Mesendoderm (in vitro differentiated cells): ENCODE measurements around the gene FBXW10. TPM values are rescaled to one million over a fixed set of nuclear protein-coding genes. Genes with fewer than 3 reads are reported as not detected.

Experiments used
- small RNA-seq: library from polyadenylated mRNA; stranded (forward); fragments of <200 nt; extraction: miRNeasy Mini kit (QIAGEN cat#:217004); gene quantifications from one replicate; pipeline ENCODE3, GENCODE V24; 2013; ENCODE audit not compliant: insufficient read depth

FBXW10 gene

Small RNA genes lying within 50 kb of the gene (small RNA-seq; reads per million reads assigned to genes)
- gene AC026271.4, result not detected
